ENCODE results near the gene SH3RF3. TPM values are rescaled to one million over a fixed set of nuclear protein-coding genes. Genes with fewer than 3 reads are reported as not detected.

SH3RF3 gene
- total RNA-seq, 3 donors from 2014 or later (not counting 1 experiment from before 2014, with no cell fraction given), result 0.23 to 0.61 (median 0.34) TPM

DNA sequence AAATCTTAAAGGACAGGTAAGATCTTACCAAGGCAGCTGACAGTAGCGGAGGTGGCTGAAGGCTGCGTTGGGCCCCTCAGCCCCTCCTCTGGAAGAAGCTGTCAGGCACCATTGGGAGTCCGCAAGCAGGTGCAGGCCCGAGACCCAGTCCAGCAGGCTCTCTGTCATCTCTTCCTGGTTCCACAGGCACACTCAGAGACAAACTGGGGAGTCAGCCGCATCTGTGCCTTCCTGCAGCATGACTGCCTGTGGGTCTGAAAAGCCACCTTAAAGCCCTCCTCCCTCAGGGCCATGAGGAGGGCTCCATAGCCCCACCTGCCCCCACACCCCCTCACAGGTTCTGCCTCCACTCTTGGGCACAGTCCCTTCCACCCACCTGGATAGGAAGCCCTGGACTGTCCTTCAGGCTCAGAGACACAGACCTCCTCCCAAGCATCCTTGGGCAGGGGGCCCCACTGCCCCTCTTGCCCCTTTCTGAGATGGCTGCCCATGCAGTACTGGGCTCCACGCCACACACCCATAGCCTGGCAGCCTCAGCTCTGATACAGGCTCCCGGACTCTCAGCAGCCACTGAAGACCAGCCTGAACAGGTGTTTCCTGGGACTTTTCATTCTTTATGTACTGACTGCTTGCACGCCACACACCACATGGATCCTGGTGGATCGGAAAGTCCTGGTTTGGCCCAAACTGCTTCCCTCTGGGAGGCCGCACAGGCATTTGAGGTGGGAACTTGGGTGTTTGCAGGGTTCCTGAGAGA is 245.0 kb downstream of the SH3RF3 start:
- Histone ChIP-seq H3K4me3 (ENCODE audit: low read length) (no peak overlapping the region), H3K27ac (ENCODE audit: low read length) (no peak overlapping the region), H3K4me1 (ENCODE audit: control insufficient read depth, insufficient read depth, low read length) (no peaks in the 10 kb centered on the region), H3K27me3 (ENCODE audit: control insufficient read depth, insufficient read depth, low read length) (no peaks in the 10 kb centered on the region), H3K9me3 (ENCODE audit: control insufficient read depth, insufficient read depth, low read length) (no peaks in the 10 kb centered on the region), H3K36me3 (ENCODE audit: control insufficient read depth, insufficient read depth, low read length) (no peaks in the 10 kb centered on the region)
- Mint-ChIP-seq H3K27ac (no peak overlapping the region), H3K4me1 (no peaks in the 10 kb centered on the region), H3K36me3 (no peaks in the 10 kb centered on the region), H3K4me3 (no peak overlapping the region), H3K9me3 (no peaks in the 10 kb centered on the region), H3K27me3 (ENCODE audit: low read depth in 2 of 2) (peaks cover 7 to 12% of the 10 kb centered on the region in 2 donors)
- DNase-seq (no peak), ATAC-seq (peak in 1 of 3 donors; percentile 27)
- intact Hi-C loops (cut with micrococcal nuclease), result no loop called here
- WGBS (ENCODE audit: insufficient coverage), result 89% methylated on average over 10 of the region's 10 CpGs
- TF ChIP-seq, protein P1, sequence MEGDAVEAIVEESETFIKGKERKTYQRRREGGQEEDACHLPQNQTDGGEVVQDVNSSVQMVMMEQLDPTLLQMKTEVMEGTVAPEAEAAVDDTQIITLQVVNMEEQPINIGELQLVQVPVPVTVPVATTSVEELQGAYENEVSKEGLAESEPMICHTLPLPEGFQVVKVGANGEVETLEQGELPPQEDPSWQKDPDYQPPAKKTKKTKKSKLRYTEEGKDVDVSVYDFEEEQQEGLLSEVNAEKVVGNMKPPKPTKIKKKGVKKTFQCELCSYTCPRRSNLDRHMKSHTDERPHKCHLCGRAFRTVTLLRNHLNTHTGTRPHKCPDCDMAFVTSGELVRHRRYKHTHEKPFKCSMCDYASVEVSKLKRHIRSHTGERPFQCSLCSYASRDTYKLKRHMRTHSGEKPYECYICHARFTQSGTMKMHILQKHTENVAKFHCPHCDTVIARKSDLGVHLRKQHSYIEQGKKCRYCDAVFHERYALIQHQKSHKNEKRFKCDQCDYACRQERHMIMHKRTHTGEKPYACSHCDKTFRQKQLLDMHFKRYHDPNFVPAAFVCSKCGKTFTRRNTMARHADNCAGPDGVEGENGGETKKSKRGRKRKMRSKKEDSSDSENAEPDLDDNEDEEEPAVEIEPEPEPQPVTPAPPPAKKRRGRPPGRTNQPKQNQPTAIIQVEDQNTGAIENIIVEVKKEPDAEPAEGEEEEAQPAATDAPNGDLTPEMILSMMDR (IDR thresholded peaks at IDR 0.05), result no peak

DNA sequence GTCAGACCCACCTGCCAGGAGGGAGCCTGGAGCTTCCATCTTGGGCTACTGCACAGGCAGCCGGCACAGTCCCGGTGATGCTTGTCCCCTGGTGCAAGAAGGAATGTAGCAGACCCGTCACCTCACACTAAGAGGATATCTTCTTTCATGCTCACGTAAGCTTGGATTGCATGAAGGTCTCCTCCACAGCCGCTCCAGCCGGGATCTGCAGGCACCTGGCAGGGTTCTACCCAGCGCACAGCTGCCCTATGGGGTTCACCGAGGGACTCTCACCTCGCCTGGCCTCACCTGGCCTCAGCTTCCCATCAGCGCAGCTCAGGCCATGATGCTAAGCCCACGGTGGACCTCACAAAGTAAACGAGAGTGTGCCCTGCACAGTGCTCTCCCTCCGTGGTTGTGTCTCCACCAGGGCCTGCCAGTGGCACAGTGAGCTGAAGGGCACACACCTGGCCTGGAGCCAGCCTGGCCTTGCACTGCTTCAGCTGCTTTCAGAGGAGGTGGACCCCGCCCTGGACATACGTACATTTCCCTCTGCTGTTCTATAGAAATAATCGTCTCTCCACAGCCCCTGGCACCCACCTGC is 245.6 kb downstream of the SH3RF3 start:
- WGBS (ENCODE audit: insufficient coverage), result 90% methylated on average over 16 of the region's 16 CpGs
- intact Hi-C loops (cut with micrococcal nuclease), result no loop called here

DNA sequence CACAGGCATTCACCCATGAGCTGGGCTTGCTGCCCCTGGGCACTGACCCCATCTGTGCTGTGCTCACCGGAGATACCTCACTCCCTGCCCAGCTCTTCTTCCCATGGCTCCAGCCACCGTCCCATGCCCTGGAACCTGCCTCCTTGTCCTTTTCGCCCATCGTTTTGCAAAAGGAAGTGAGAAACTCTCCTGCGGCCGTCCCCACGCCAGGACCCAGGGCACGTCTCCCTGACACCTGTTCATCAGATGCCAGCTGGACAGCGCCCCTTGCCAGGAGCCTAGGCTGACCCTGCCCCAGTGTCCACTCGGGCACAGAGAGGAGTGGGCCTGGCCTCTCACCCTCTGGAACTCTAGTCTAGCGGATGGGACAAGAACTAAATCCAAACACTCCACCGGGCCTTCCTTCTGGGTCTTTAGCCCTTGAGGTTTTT is 246.1 kb downstream of the SH3RF3 start:
- Histone ChIP-seq H3K4me3 (ENCODE audit: low read length) (no peak overlapping the region), H3K27ac (ENCODE audit: low read length) (no peak overlapping the region), H3K9me3 (ENCODE audit: control insufficient read depth, insufficient read depth, low read length) (no peaks in the 10 kb centered on the region), H3K27me3 (ENCODE audit: control insufficient read depth, insufficient read depth, low read length) (no peaks in the 10 kb centered on the region), H3K36me3 (ENCODE audit: control insufficient read depth, insufficient read depth, low read length) (no peaks in the 10 kb centered on the region), H3K4me1 (ENCODE audit: control insufficient read depth, insufficient read depth, low read length) (no peaks in the 10 kb centered on the region)
- DNase-seq, result no peak
- no peak overlapping the region for H3K4me3 Mint-ChIP-seq
- WGBS (ENCODE audit: insufficient coverage), result 93% methylated on average over 12 of the region's 12 CpGs
- ATAC-seq, result no peak
- peaks cover 7 to 12% of the 10 kb centered on the region in 2 donors for H3K27me3 Mint-ChIP-seq (ENCODE audit: low read depth in 2 of 2)
- no peak overlapping the region for H3K27ac Mint-ChIP-seq
- TF ChIP-seq, protein P1 (IDR thresholded peaks at IDR 0.05), result no peak
- no peaks in the 10 kb centered on the region for H3K9me3 Mint-ChIP-seq
- no peaks in the 10 kb centered on the region for H3K4me1 Mint-ChIP-seq
- intact Hi-C loops (cut with micrococcal nuclease), result no loop called here
- H3K36me3 Mint-ChIP-seq, result no peaks in the 10 kb centered on the region

More for the DNA sequence above, 245.6 kb downstream of the SH3RF3 start:
- Mint-ChIP-seq H3K27ac (no peak overlapping the region), H3K4me1 (no peaks in the 10 kb centered on the region), H3K4me3 (no peak overlapping the region), H3K27me3 (ENCODE audit: low read depth in 2 of 2) (peaks cover 7 to 12% of the 10 kb centered on the region in 2 donors), H3K36me3 (no peaks in the 10 kb centered on the region), H3K9me3 (no peaks in the 10 kb centered on the region)
- Histone ChIP-seq H3K27ac (ENCODE audit: low read length) (no peak overlapping the region), H3K4me3 (ENCODE audit: low read length) (no peak overlapping the region), H3K27me3 (ENCODE audit: control insufficient read depth, insufficient read depth, low read length) (no peaks in the 10 kb centered on the region), H3K36me3 (ENCODE audit: control insufficient read depth, insufficient read depth, low read length) (no peaks in the 10 kb centered on the region), H3K9me3 (ENCODE audit: control insufficient read depth, insufficient read depth, low read length) (no peaks in the 10 kb centered on the region), H3K4me1 (ENCODE audit: control insufficient read depth, insufficient read depth, low read length) (no peaks in the 10 kb centered on the region)
- TF ChIP-seq, protein P1 (IDR thresholded peaks at IDR 0.05), result no peak
- ATAC-seq, result no peak
- no peak for DNase-seq
